ENCODE data around the gene TMEM253.

GRCh38 chr14:21091821-21092272 lies 9.0 kb upstream of the TMEM253 start:
- TF ChIP-seq, protein P1, sequence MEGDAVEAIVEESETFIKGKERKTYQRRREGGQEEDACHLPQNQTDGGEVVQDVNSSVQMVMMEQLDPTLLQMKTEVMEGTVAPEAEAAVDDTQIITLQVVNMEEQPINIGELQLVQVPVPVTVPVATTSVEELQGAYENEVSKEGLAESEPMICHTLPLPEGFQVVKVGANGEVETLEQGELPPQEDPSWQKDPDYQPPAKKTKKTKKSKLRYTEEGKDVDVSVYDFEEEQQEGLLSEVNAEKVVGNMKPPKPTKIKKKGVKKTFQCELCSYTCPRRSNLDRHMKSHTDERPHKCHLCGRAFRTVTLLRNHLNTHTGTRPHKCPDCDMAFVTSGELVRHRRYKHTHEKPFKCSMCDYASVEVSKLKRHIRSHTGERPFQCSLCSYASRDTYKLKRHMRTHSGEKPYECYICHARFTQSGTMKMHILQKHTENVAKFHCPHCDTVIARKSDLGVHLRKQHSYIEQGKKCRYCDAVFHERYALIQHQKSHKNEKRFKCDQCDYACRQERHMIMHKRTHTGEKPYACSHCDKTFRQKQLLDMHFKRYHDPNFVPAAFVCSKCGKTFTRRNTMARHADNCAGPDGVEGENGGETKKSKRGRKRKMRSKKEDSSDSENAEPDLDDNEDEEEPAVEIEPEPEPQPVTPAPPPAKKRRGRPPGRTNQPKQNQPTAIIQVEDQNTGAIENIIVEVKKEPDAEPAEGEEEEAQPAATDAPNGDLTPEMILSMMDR (IDR thresholded peaks at IDR 0.05): no peak
- no peak for TF ChIP-seq POLR2A (IDR thresholded peaks at IDR 0.05)
